ENCODE results near the gene PRR3.

DNA sequence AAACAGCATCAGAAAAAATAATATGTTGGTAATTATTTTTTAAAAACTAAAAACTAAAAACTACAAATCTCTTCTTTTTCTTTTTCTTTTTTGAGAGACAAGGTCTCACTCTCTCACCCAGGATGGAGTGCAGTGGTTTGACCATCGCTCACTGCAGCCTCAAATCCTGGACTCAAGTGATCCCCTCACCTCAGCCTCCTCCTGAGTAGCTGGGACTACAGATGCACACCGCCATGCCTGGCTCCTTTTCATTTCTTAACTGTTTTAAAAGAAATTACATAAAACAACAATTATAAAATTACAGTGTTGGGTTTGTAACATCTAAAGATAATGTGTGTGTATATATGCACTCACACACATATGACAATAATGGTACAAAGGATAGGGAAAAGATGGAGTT lies 43.6 kb upstream of the PRR3 start:
- TF ChIP-seq CTCF (conservative IDR thresholded peaks at IDR 0.05): no peak
- TF ChIP-seq ZFX (IDR thresholded peaks at IDR 0.05): no peak
